Upper lobe of left lung (tissue), 6 donors: Measurements from ENCODE around the gene FOSL2. TPM values are rescaled to one million over a fixed set of nuclear protein-coding genes. Genes with fewer than 3 reads are reported as not detected.
"Not testable (repeated sequence)": the region's sequence is repeated elsewhere in the genome, so short reads cannot be mapped to it uniquely, and the experiment has no call there.

Experiments
- ATAC-seq, 2 donors: fragments of 200-7000 bp; cut with Tn5 transposase; one replicate each; pipeline ENCODE4 v1.9.1; 2022; ENCODE audit warnings: mild to moderate bottlenecking in 2 of 2, moderate library complexity in 2 of 2; ENCODE audit not compliant: low FRiP score in 2 of 2
- DNase-seq, 2 donors: peaks; one replicate each; pipeline ENCODE4 v3.0.0-alpha.2; 2019 to 2020
- H3K27ac ChIP-seq, 4 donors: fragments of 200-600 bp; sonication (generic); one replicate each; pipeline ENCODE4 v1.5.1; 2016 to 2019
- H3K27me3 ChIP-seq, 4 donors: fragments of 200-600 bp; sonication (generic); one replicate each; pipeline ENCODE4 v1.5.1; 2017 to 2019
- H3K36me3 ChIP-seq, 4 donors: fragments of 200-600 bp; sonication (generic); one replicate each; pipeline ENCODE4 v1.5.1; 2016 to 2019
- H3K4me1 ChIP-seq, 4 donors: fragments of 200-600 bp; sonication (generic); one replicate each; pipeline ENCODE4 v1.5.1; 2018 to 2019
- H3K4me3 ChIP-seq, 4 donors: fragments of 200-600 bp; sonication (generic); one replicate each; pipeline ENCODE4 v1.5.1; 2017 to 2019; ENCODE audit warnings: mild to moderate bottlenecking in 2 of 4, moderate library complexity in 1 of 4
- H3K9me3 ChIP-seq, 4 donors: fragments of 200-600 bp; sonication (generic); one replicate each; pipeline ENCODE4 v1.5.1; 2018 to 2019
- EP300 ChIP-seq, 4 donors: sonication (generic); formaldehyde crosslinking; IDR thresholded peaks; one replicate each; pipeline ENCODE4 v1.5.1; 2017; ENCODE audit warnings: antibody characterized with exemption in 4 of 4, control low read depth in 2 of 4
- POLR2A ChIP-seq, 4 donors: fragments of 450-650 bp; IDR thresholded peaks; one replicate each; pipeline ENCODE4 v1.5.1; 2016 to 2017; ENCODE audit warnings: antibody characterized with exemption in 4 of 4, mild to moderate bottlenecking in 2 of 4
- POLR2AphosphoS5 ChIP-seq, 2 donors: sonication (generic); formaldehyde crosslinking; IDR thresholded peaks; one replicate each; pipeline ENCODE4 v1.5.1; 2017; ENCODE audit warnings: antibody characterized with exemption in 2 of 2
- WGBS, 2 donors: methylation state at CpG; one replicate each; pipeline ENCODE4 v1.1.5; 2017 to 2018; 5-methylcytosine and 5-hydroxymethylcytosine counted together
- total RNA-seq, 6 donors: library from RNA; depleted of rRNA in 4 of 6; stranded (reverse); fragments of >200 nt in 4 of 6; gene quantifications; one replicate each; pipeline versions ENCODE4 v1.1.0 to v1.2.1, GENCODE V29; 2016 to 2021
- TF ChIP-seq, protein P1 (sequence below), 6 experiments: fragments of 450-650 bp in 4 of 6; fragments of 200-600 bp in 2 of 6; sonication (generic) in 2 of 6; IDR thresholded peaks; one replicate each; pipeline ENCODE4 v1.5.1; 2016 to 2019; ENCODE audit warnings: antibody characterized with exemption in 6 of 6
- donor health status: DM: no; HTN: no; CAD: no; lungs with moderate emphysema.
- donor health status: DM: no; HTN: yes; CAD: no; lungs with severe emphysema.

The FOSL2 gene
- total RNA-seq, 6 donors from 2014 or later = 71.0 to 137 (median 91.0) TPM

DNA sequence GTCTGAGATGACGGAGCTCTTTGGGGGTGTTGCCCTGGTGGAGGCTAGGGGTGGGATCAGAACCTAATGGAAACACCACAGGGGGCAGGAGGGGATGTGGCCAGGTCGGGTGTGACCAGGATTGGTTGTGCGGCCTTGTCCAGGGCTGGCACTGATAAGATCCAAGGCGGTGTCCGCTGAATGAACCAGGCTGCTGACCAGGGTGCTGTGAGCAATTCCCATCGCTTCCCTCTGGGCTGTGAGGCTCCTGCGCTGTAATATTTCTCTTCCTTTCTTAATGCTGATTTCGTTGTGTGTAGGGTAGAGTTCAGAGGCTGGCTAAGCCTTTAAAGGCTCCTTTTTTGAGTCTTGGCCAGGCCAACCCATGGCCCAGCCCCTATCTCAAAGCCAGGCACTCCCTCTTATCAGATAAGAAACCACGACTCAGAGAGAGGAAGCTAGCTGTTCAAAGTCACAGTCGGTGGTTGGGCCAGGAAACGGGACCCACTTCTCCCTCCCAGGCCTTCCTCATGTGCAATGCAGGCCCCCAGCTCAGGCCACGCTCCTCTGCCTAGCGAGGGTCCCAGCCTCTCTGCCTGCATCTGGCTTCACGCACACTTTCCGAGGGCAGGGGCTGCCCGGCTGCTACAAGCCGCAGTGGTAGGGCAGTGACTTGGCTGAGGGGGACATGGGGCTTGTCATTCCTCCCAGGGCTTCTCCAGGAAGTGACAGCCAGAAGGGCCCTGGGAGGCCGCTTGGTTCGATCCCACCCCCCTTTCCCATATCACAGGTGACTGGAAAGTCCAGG, 26.0 kb upstream of the FOSL2 start:
- H3K27me3 ChIP-seq = no peaks in the 10 kb centered on the region
- no peak overlapping the region for H3K4me3 ChIP-seq
- H3K27ac ChIP-seq = peak overlapping the region in 2 of 4 donors; percentile 25 to 54
- no peaks in the 10 kb centered on the region for H3K9me3 ChIP-seq
- ATAC-seq (peak; percentile 52 to 61), DNase-seq (peak in 1 of 2 donors; percentile 68)
- no peaks in the 10 kb centered on the region for H3K36me3 ChIP-seq
- TF ChIP-seq POLR2AphosphoS5 (IDR thresholded peaks at IDR 0.05) = no peak
- 38 to 52% methylated on average over 11 to 19 of the region's 19 CpGs for WGBS, 2 donors
- H3K4me1 ChIP-seq = peaks cover 13 to 20% (median 18%) of the 10 kb centered on the region in 4 donors

DNA sequence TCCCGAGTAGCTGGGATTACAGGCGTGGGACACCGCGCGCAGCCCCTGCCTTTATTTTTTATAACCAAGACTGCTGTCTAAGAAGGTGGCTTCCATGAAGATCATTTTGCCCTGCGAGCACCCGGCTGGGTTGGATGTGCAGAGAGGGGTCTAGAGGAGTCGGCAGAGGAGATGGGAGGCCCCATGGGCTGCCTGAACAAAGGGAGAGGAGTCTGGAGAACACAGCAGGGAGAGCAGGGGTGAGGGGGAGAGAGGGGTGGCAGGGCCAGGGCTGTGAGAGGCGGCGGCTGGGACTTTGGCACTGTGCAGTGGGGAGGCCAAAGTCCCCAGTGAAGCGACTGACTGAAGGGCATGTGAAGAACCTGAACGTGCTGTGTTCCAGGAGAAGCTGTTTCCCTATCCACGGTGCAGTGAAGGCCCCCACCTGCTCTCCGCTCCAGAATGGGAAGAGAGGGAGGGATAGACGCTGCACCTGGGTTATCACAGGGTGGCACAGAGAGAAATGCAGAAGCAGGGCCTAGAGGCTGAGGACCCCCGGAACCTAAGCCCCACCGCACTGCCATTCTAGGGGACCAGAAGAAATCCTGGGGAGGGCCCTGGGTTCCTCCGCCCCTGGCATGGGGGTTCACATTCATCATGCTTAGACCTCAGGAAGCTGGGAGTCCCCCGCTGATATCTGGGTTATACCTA, 24.8 kb upstream of the FOSL2 start:
- 78 to 88% methylated on average over 18 to 19 of the region's 19 CpGs for WGBS, 2 donors
- Histone ChIP-seq H3K4me3 (no peak overlapping the region), H3K27me3 (no peaks in the 10 kb centered on the region), H3K36me3 (no peaks in the 10 kb centered on the region), H3K9me3 (no peaks in the 10 kb centered on the region), H3K4me1 (peaks cover 13 to 20% (median 18%) of the 10 kb centered on the region in 4 donors), H3K27ac (no peak overlapping the region)
- TF ChIP-seq POLR2AphosphoS5 (IDR thresholded peaks at IDR 0.05) = no peak
- TF ChIP-seq POLR2A (IDR thresholded peaks at IDR 0.05) = no peak
- no peak for TF ChIP-seq EP300 (IDR thresholded peaks at IDR 0.05)
- TF ChIP-seq, protein P1, sequence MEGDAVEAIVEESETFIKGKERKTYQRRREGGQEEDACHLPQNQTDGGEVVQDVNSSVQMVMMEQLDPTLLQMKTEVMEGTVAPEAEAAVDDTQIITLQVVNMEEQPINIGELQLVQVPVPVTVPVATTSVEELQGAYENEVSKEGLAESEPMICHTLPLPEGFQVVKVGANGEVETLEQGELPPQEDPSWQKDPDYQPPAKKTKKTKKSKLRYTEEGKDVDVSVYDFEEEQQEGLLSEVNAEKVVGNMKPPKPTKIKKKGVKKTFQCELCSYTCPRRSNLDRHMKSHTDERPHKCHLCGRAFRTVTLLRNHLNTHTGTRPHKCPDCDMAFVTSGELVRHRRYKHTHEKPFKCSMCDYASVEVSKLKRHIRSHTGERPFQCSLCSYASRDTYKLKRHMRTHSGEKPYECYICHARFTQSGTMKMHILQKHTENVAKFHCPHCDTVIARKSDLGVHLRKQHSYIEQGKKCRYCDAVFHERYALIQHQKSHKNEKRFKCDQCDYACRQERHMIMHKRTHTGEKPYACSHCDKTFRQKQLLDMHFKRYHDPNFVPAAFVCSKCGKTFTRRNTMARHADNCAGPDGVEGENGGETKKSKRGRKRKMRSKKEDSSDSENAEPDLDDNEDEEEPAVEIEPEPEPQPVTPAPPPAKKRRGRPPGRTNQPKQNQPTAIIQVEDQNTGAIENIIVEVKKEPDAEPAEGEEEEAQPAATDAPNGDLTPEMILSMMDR (IDR thresholded peaks at IDR 0.05) = no peak
- no peak for DNase-seq
- no peak for ATAC-seq

DNA sequence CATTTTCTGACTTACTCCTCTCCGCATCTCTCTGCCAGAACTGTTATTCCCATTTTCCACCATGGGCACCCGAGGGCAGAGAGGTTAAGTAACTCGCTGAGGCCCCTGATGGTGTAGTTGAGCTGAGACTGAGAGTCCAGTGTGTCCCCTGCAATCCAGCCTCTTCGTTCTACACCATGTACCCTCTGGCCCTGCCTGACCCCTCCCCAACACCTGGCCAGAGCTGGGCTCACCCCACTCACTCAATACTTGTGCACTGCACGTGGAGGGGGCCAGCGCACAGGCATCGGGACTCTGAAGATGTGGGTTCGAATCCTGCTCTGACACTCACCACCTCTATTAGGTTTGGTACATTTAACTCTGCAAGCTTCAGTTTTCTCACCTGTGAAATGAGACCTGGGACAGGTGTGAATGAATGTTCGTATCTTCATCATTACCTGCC, 24.3 kb upstream of the FOSL2 start:
- no peak overlapping the region for H3K27ac ChIP-seq
- peaks cover 13 to 20% (median 18%) of the 10 kb centered on the region in 4 donors for H3K4me1 ChIP-seq
- no peak overlapping the region for H3K4me3 ChIP-seq
- no peak for DNase-seq
- WGBS, 2 donors = 92% methylated on average over 9 of the region's 9 CpGs
- H3K36me3 ChIP-seq = no peaks in the 10 kb centered on the region
- no peaks in the 10 kb centered on the region for H3K27me3 ChIP-seq
- ATAC-seq = no peak
- TF ChIP-seq, protein P1 (IDR thresholded peaks at IDR 0.05) = no peak
- TF ChIP-seq EP300 (IDR thresholded peaks at IDR 0.05) = no peak
- TF ChIP-seq POLR2A (IDR thresholded peaks at IDR 0.05) = no peak
- no peak for TF ChIP-seq POLR2AphosphoS5 (IDR thresholded peaks at IDR 0.05)
- no peaks in the 10 kb centered on the region for H3K9me3 ChIP-seq

DNA sequence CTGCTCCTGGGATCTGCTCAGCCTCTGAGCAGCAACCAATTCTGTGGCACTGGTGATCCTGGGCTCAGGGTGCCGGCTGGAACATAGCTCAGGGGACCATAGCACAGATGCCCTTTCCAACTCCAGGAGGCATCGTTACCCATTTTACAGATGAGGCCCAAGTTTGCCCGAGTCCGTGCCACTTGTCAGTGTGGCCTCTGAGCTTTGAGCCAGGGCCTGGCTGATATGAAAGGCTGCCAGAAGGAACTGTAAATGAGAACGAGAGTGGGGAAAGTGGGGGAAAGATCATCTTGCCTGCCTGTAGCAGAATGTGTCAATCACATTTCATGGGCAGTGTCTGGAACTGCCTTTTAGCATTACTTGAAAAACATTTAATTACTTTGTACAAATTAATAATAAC, 23.3 kb upstream of the FOSL2 start:
- H3K27ac ChIP-seq = no peak overlapping the region
- H3K9me3 ChIP-seq = no peaks in the 10 kb centered on the region
- H3K27me3 ChIP-seq = no peaks in the 10 kb centered on the region
- peaks cover 13 to 20% (median 18%) of the 10 kb centered on the region in 4 donors for H3K4me1 ChIP-seq
- WGBS, 2 donors = 68 to 71% methylated on average over 5 of the region's 5 CpGs
- no peaks in the 10 kb centered on the region for H3K36me3 ChIP-seq
- DNase-seq = no peak
- H3K4me3 ChIP-seq = no peak overlapping the region
- TF ChIP-seq POLR2A (IDR thresholded peaks at IDR 0.05) (no peak), EP300 (IDR thresholded peaks at IDR 0.05) (no peak), POLR2AphosphoS5 (IDR thresholded peaks at IDR 0.05) (no peak)
- TF ChIP-seq, protein P1 (IDR thresholded peaks at IDR 0.05) = no peak
- ATAC-seq = no peak

DNA sequence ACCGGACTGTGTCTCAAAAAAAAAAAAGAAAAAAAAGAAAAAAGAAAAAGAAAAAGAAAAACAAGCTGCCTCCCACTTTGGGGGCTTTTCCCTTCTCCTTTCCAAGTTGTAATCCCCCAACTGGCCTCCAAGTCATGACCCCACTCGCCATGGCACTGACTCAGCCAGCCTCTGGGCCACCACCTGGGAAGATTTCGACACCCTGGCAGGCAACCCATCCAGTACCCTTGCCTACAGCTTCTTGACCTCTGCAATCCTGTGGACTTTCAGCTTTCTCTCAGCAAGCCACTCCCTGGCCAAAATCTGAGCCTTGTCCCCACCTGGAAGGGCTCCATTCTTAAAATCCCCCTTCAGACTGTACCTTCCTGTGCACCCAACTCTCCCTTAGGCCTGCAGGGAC, 22.3 kb upstream of the FOSL2 start:
- Histone ChIP-seq H3K9me3 (no peaks in the 10 kb centered on the region), H3K27me3 (no peaks in the 10 kb centered on the region), H3K4me1 (peaks cover 13 to 18% (median 17%) of the 10 kb centered on the region in 4 donors), H3K27ac (no peak overlapping the region), H3K4me3 (no peak overlapping the region), H3K36me3 (no peaks in the 10 kb centered on the region)
- DNase-seq (no peak), ATAC-seq (no peak)
- WGBS, 2 donors = 87 to 89% methylated on average over 3 of the region's 3 CpGs
- TF ChIP-seq, protein P1 (IDR thresholded peaks at IDR 0.05) = no peak
- no peak for TF ChIP-seq EP300 (IDR thresholded peaks at IDR 0.05)
- TF ChIP-seq POLR2A (IDR thresholded peaks at IDR 0.05) = no peak
- TF ChIP-seq POLR2AphosphoS5 (IDR thresholded peaks at IDR 0.05) = no peak

DNA sequence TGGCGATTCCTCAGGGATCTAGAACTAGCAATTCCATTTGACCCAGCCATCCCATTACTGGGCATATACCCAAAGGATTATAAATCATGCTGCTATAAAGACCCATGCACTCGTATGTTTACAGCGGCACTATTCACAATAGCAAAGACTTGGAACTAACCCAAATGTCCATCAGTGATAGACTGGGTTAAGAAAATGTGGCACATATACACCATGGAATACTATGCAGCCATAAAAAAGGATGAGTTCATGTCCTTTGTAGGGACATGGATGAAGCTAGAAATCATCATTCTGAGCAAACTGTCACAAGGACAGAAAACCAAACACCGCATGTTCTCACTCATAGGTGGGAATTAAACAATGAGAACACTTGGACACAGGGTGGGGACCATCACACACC, 20.9 kb upstream of the FOSL2 start:
- not testable (repeated sequence) for H3K9me3 ChIP-seq, H3K4me3 ChIP-seq, H3K36me3 ChIP-seq, DNase-seq, H3K27ac ChIP-seq, H3K4me1 ChIP-seq, ATAC-seq, H3K27me3 ChIP-seq
- 71 to 82% methylated on average over 3 to 4 of the region's 4 CpGs for WGBS, 2 donors
